AG09319 (cell line): ENCODE measurements around the gene GDF7.

Source experiments
- DNase-seq: peaks from one replicate; pipeline ENCODE4 v3.0.0-alpha.2; 2010; ENCODE audit warnings: low read depth; ENCODE audit errors: extremely low read depth
- CTCF ChIP-seq: IDR thresholded peaks from 2 replicates; pipeline ENCODE4 v1.5.1; 2011; ENCODE audit warnings: low read depth, mild to moderate bottlenecking, inconsistent platforms, low read length, moderate library complexity

GDF7 gene

GRCh38 chr2:20663196-20664070 lies 3.5 kb upstream of the GDF7 start:
- DNase-seq, result no peak
- no peak for TF ChIP-seq CTCF

- TF ChIP-seq CTCF, result no peak
These were observed 2.9 kb upstream of the GDF7 start for GRCh38 chr2:20664071-20664390.

GRCh38 chr2:20664431-20665242 lies 2.3 kb upstream of the GDF7 start:
- no peak for DNase-seq
- TF ChIP-seq CTCF, result no peak

More at GRCh38 chr2:20664071-20664390, 2.9 kb upstream of the GDF7 start:
- DNase-seq, result no peak

DNA sequence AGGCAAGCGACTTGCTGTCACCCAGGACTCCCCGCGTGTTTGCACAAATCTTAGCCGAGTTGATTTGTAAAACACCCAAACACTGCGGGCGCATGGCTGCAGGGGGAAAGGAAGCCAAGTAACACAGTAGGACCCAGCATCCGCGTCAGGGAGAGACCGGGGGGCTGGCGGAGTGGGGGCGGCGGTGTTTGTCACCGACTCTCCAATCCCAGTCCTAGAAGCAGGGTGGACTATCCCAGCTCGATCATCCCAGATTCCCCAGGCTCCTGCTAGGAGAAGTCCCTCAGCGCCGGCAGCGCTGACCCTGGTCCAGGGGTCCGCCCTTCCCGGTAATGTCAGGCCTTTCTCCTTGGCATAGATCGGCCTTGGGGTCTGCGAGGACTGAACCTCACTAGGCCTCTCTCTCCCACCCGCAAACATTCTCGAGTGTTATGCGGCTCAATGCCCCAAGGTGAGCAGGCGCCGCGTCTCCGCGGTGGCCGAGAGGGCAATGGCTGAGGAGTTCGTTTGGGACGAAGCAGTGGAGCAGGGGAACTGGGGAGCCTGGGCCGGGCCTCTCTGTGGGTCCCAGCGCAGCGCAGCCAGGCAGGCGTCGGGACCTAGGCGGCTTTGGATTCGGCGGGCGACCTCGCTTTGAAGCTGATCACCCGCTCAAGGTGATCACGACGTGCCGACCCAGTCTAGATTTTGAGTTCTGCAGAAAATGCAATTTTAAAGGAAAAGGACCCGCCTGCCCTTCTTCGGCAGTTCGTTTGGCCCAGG lies 1.5 kb upstream of the GDF7 start:
- TF ChIP-seq CTCF, result no peak
- DNase-seq, result no peak

GRCh38 chr2:20666005-20666303 lies 990 bp upstream of the GDF7 start:
- TF ChIP-seq CTCF, result no peak
- DNase-seq, result no peak

- TF ChIP-seq CTCF, result no peak
- DNase-seq, result no peak
These were observed 197 bp downstream of the GDF7 start for GRCh38 chr2:20667151-20667530.
